Endothelial cell of umbilical vein (primary cell): ENCODE data around the gene GRPEL1. TPM values are rescaled to one million over a fixed set of nuclear protein-coding genes. Genes with fewer than 3 reads are reported as not detected.
A peak's percentile ranks its signal among the peaks of the same experiment; 100 is the strongest.

Experiments
- BruUV-seq: library from RNA; stranded (reverse); fragments of 400-500 nt; replicated peaks from 2 replicates; lab custom pipeline; 2021; lab: Mats Ljungman, UMichigan
- CTCF ChIA-PET: fragments of 300-600, 350-600 bp; sonication (Branson Sonifier 250); formaldehyde crosslinking; loops from one replicate; lab custom pipeline; 2021; ENCODE audit warnings: antibody characterized with exemption, inconsistent platforms; lab: Charles Lee
- POLR2A ChIA-PET: fragments of 300-600, 350-600 bp; sonication (Branson Sonifier 250); formaldehyde crosslinking; loops from one replicate; lab custom pipeline; 2021; ENCODE audit warnings: antibody characterized with exemption, inconsistent platforms; lab: Charles Lee
- DNase-seq: peaks from one replicate; pipeline ENCODE4 v3.0.0-alpha.2; 2011; ENCODE audit warnings: low read depth, low spot score
- FAIRE-seq: peaks from 2 replicates; lab custom pipeline; 2011; peaks lifted over from hg19 to GRCh38; lab: Jason Lieb, UNC
- H2AFZ ChIP-seq: 2 replicates; pipeline ENCODE4 v1.6.0; 2012; ENCODE audit warnings: low read depth, low read length, control low read depth, inconsistent platforms
- H3K27ac ChIP-seq: 2 replicates; pipeline ENCODE4 v1.5.1; 2011; ENCODE audit warnings: low read depth, mild to moderate bottlenecking, control low read depth, low read length, moderate library complexity; ENCODE audit not compliant: insufficient read depth
- H3K27me3 ChIP-seq, 2 experiments: 2 replicates each; pipeline versions ENCODE4 v1.6.0 to v1.6.1; 2011; ENCODE audit warnings: low read length in 2 of 2, mixed read lengths in 1 of 2; ENCODE audit not compliant: control insufficient read depth in 2 of 2, insufficient read depth in 2 of 2
- H3K36me3 ChIP-seq, 2 experiments: 2 replicates in 1 of 2; 3 replicates in 1 of 2; pipeline ENCODE4 v1.5.1; 2011; ENCODE audit warnings: low read length in 2 of 2, mild to moderate bottlenecking in 1 of 2, moderate library complexity in 1 of 2; ENCODE audit not compliant: control insufficient read depth in 2 of 2, insufficient read depth in 2 of 2; ENCODE audit errors: extremely low read depth in 1 of 2
- H3K4me1 ChIP-seq: 3 replicates; pipeline ENCODE4 v1.5.1; 2011; ENCODE audit warnings: mild to moderate bottlenecking, low read length; ENCODE audit not compliant: control insufficient read depth, insufficient read depth; ENCODE audit errors: extremely low read depth
- H3K4me2 ChIP-seq: 2 replicates; pipeline ENCODE4 v1.6.1; 2011; ENCODE audit warnings: low read length, control low read depth, mixed read lengths; ENCODE audit not compliant: insufficient read depth
- H3K4me3 ChIP-seq, 3 experiments: fragments of 200-600 bp in 1 of 3; sonication (generic), shearing (Covaris generic) in 1 of 3; replicated peaks in 1 of 3; 2 replicates each; pipeline ENCODE4 v1.5.1; 2011 to 2016; ENCODE audit warnings: control low read depth in 3 of 3, low read length in 3 of 3, mild to moderate bottlenecking in 2 of 3, inconsistent platforms in 1 of 3, low read depth in 1 of 3, moderate library complexity in 1 of 3; ENCODE audit not compliant: insufficient read depth in 1 of 3
- H3K79me2 ChIP-seq: 2 replicates; pipeline ENCODE4 v1.6.0; 2012; ENCODE audit warnings: low read length, inconsistent platforms; ENCODE audit not compliant: control insufficient read depth, insufficient read depth
- H3K9ac ChIP-seq: replicated peaks from 2 replicates; pipeline ENCODE3; 2011; ENCODE audit warnings: low read length, control low read depth; ENCODE audit not compliant: insufficient read depth; ENCODE audit errors: extremely low read depth
- H3K9me1 ChIP-seq: replicated peaks from 3 replicates; pipeline ENCODE4 v1.6.0; 2011; ENCODE audit warnings: mild to moderate bottlenecking, low read length; ENCODE audit not compliant: control insufficient read depth, insufficient read depth; ENCODE audit errors: extremely low read depth
- H3K9me3 ChIP-seq: replicated peaks from 2 replicates; pipeline ENCODE4 v1.5.1; 2012; ENCODE audit warnings: low read length, inconsistent platforms; ENCODE audit not compliant: control insufficient read depth, insufficient read depth
- H4K20me1 ChIP-seq: replicated peaks from 2 replicates; pipeline ENCODE3; 2011; ENCODE audit warnings: mild to moderate bottlenecking, low read length; ENCODE audit not compliant: control insufficient read depth, insufficient read depth; ENCODE audit errors: extremely low read depth
- CTCF ChIP-seq, 2 donors: IDR thresholded peaks; 1 replicate in 1 of 2; 2 replicates in 1 of 2; pipeline ENCODE4 v1.5.1; 2011; ENCODE audit warnings: low read length in 2 of 2, mild to moderate bottlenecking in 2 of 2, moderate library complexity in 2 of 2, control low read depth in 1 of 2, inconsistent platforms in 1 of 2, low read depth in 1 of 2; ENCODE audit not compliant: insufficient read depth in 1 of 2; ENCODE audit errors: extremely low read depth in 1 of 2
- FOS ChIP-seq: IDR thresholded peaks from 2 replicates; pipeline ENCODE4 v1.6.1; 2011; ENCODE audit warnings: mild to moderate bottlenecking, low read length, moderate library complexity, borderline replicate concordance; ENCODE audit not compliant: insufficient read depth
- GATA2 ChIP-seq: IDR thresholded peaks from 2 replicates; pipeline ENCODE4 v1.7.0; 2011; ENCODE audit warnings: low read depth, mild to moderate bottlenecking, moderate library complexity, mixed read lengths, low read length; ENCODE audit not compliant: insufficient read length, insufficient read depth
- POLR2AphosphoS5 ChIP-seq: IDR thresholded peaks from 2 replicates; pipeline ENCODE4 v1.6.1; 2012; ENCODE audit warnings: low read depth, mild to moderate bottlenecking, control low read depth, low read length, moderate library complexity; ENCODE audit not compliant: insufficient read depth
- dilution Hi-C: fragments of 300-500 bp; cut with MboI; formaldehyde crosslinking; loops from one replicate; pipeline ENCODE4 v1.15.0; 2019; ENCODE audit warnings: low sequenced_read_pairs; ENCODE audit not compliant: extremely low pct_ligation_motif_present
- intact Hi-C: fragments of 100-400 bp; cut with micrococcal nuclease; formaldehyde crosslinking; loops from one replicate; pipeline ENCODE4 v1.10.0; 2022
- polyA plus RNA-seq, 4 experiments: library from polyadenylated mRNA; depleted of rRNA in 3 of 4; stranded (reverse) in 3 of 4; unstranded in 1 of 4; fragments of >200 nt; gene quantifications; 2 replicates each; pipeline versions ENCODE4 v1.2.1 to v1.2.3, GENCODE V29; 2011 to 2012; ENCODE audit warnings: missing spikeins in 1 of 4
- total RNA-seq: library from RNA; stranded (reverse); gene quantifications from 2 replicates; pipeline ENCODE4 v1.2.3, GENCODE V29; 2021
- TF ChIP-seq, protein P1 (sequence below): IDR thresholded peaks from 2 replicates; pipeline ENCODE4 v1.6.1; 2011; ENCODE audit not compliant: insufficient read depth, insufficient read length

Gene GRPEL1
- total and polyA plus RNA-seq, 2 donors (not counting 3 experiments of a cell fraction or from before 2014, with no cell fraction given) = 17.3 to 42.6 TPM

DNA sequence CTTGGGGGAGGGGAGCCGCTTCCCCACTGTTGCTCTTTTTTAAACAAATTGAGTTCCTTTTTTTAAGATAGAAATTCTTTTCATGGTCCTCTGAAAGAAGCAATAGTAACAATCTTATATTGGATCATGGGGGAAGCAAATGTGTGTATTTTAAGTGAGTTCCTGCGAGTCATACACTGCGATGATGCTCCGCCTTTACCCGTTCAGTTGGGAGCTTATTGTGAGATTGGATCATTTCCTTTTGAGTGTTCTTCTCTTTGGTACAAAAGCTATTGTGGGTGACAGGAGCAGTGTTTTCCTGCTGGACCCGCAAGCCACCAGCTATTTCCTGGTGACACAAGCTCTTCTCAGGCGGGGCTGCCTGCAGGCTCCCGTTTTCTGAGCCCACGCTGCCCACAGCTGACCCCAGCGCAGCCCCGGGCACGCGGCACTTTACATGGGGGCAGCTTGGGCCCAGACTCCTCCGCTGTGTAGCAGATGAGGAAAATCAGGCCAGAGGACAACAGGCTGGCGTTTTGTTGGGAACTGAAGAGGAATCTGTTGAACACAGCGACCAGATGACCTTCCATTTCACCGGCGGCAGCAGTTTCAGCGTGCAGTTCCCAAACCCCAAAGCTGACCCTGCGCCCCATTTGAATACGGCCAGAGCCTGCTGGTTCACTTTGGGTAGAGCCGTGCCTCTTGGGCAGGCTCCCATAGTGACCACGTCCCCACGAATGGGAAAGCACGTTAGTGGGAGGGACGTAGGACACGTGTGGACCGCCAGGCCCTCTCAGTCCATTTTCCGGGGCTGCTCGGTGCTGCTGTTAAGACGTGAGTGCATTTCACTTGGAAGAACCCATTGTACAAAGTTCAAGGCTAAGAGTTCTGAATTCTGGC lies 12.5 kb downstream of the GRPEL1 start:
- Histone ChIP-seq H3K9me3 (no peaks in the 10 kb centered on the region), H3K4me3 (no peak overlapping the region), H3K4me1 (peaks cover 13% of the 10 kb centered on the region), H4K20me1 (no peaks in the 10 kb centered on the region), H3K9me1 (no peaks in the 10 kb centered on the region), H2AFZ (no peak overlapping the region), H3K9ac (no peak overlapping the region), H3K27ac (peak overlapping the region; percentile 40), H3K79me2 (peaks cover 13% of the 10 kb centered on the region), H3K36me3 (peaks cover 5 to 9% of the 10 kb centered on the region in 2 experiments), H3K27me3 (no peaks in the 10 kb centered on the region), H3K4me2 (peak overlapping the region; percentile 9)
- no peak for TF ChIP-seq GATA2
- TF ChIP-seq FOS = peak; percentile 45
- no peak for TF ChIP-seq CTCF (IDR thresholded peaks at IDR 0.05; ENCODE audit: extremely low read depth in 1 of 2, insufficient read depth in 1 of 2, low read depth in 1 of 2, low read length in 2 of 2)
- TF ChIP-seq, protein P1, sequence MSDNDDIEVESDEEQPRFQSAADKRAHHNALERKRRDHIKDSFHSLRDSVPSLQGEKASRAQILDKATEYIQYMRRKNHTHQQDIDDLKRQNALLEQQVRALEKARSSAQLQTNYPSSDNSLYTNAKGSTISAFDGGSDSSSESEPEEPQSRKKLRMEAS = no peak
- no peak for TF ChIP-seq POLR2AphosphoS5
- peak; percentile 81 for FAIRE-seq
- ChIA-PET CTCF (interaction anchor here (0.9 to 2.2 kb wide), 5 partner anchors 10 to 81 kb away, joined by 3 to 16 read pairs (median 8); partner anchors contain the start of genes GRPEL1 and TADA2B), POLR2A (interaction anchor here (1.1 to 1.7 kb wide), 2 partner anchors 12 to 13 kb away, joined by 3 to 6 read pairs; partner anchors contain the start of genes GRPEL1 and TADA2B)
- dilution Hi-C loops (no loop called here), intact Hi-C loops (loop anchor here (1.0 kb wide), 1 partner anchor 12 kb away; the partner anchor contains the start of gene TADA2B)
- peak; percentile 27 for DNase-seq
- BruUV-seq = TSS peak; percentile 9
